OCI-LY7 (cell line): ENCODE data around the gene DOK4. TPM values are rescaled to one million over a fixed set of nuclear protein-coding genes. Genes with fewer than 3 reads are reported as not detected.
A peak's percentile ranks its signal among the peaks of the same experiment; 100 is the strongest.

ENCODE experiments used
- BruUV-seq: library from RNA; stranded (reverse); fragments of 400-500 nt; replicated peaks from 2 replicates; lab custom pipeline; 2021; lab: Mats Ljungman, UMichigan
- CTCF ChIA-PET: fragments of 300-600 bp; sonication (Branson Sonifier 250); formaldehyde crosslinking; loops from one replicate; lab custom pipeline; 2022; ENCODE audit warnings: antibody characterized with exemption; ENCODE audit not compliant: unreplicated experiment; lab: Charles Lee
- POLR2A ChIA-PET: fragments of 300-600 bp; sonication (Branson Sonifier 250); formaldehyde crosslinking; loops from one replicate; lab custom pipeline; 2022; ENCODE audit warnings: antibody characterized with exemption; lab: Charles Lee
- DNase-seq: peaks from one replicate; pipeline ENCODE4 v3.0.0-alpha.2; 2015; ENCODE audit warnings: low spot score
- H2AFZ ChIP-seq: fragments of 200-600 bp; sonication (generic), shearing (Covaris generic); 2 replicates; pipeline ENCODE4 v1.6.1; 2014; ENCODE audit warnings: mild to moderate bottlenecking, antibody characterized with exemption, low read length, moderate library complexity
- H3K27ac ChIP-seq: fragments of 200-600 bp; sonication (generic); 2 replicates; pipeline ENCODE4 v1.5.1; 2014; ENCODE audit warnings: mixed run types, low read depth, mild to moderate bottlenecking, moderate library complexity, low read length, inconsistent platforms; ENCODE audit not compliant: poor library complexity, severe bottlenecking
- H3K36me3 ChIP-seq: fragments of 200-600 bp; sonication (generic); 2 replicates; pipeline ENCODE4 v1.6.1; 2014; ENCODE audit warnings: mild to moderate bottlenecking, antibody characterized with exemption, low read length, moderate library complexity, mixed read lengths; ENCODE audit not compliant: insufficient read depth
- H3K4me1 ChIP-seq: fragments of 200-600 bp; sonication (generic); 2 replicates; pipeline ENCODE4 v1.5.1; 2014; ENCODE audit warnings: mild to moderate bottlenecking, low read length; ENCODE audit not compliant: insufficient read depth, poor library complexity, severe bottlenecking
- H3K4me2 ChIP-seq: fragments of 200-600 bp; sonication (generic); 2 replicates; pipeline ENCODE4 v1.6.1; 2014; ENCODE audit warnings: mild to moderate bottlenecking, low read length
- H3K4me3 ChIP-seq: fragments of 200-600 bp; sonication (generic); 2 replicates; pipeline ENCODE4 v1.5.1; 2014; ENCODE audit warnings: mild to moderate bottlenecking, low read depth, low read length; ENCODE audit not compliant: poor library complexity, severe bottlenecking
- H3K79me2 ChIP-seq: fragments of 200-600 bp; sonication (generic); 2 replicates; pipeline ENCODE4 v1.6.1; 2016; ENCODE audit warnings: low read depth, mild to moderate bottlenecking, low read length, moderate library complexity, mixed read lengths; ENCODE audit not compliant: insufficient read depth
- H3K9me2 ChIP-seq: fragments of 200-600 bp; sonication (generic); 2 replicates; pipeline ENCODE4 v1.6.1; 2016; ENCODE audit warnings: mild to moderate bottlenecking, low read length, mixed read lengths; ENCODE audit not compliant: insufficient read depth
- H3K9me3 ChIP-seq: fragments of 200-600 bp; sonication (generic); 2 replicates; pipeline ENCODE4 v1.6.1; 2014; ENCODE audit warnings: mild to moderate bottlenecking, mixed run types, low read length, mixed read lengths
- H4K20me1 ChIP-seq: fragments of 200-600 bp; sonication (generic); 2 replicates; pipeline ENCODE4 v1.6.1; 2014; ENCODE audit warnings: mild to moderate bottlenecking, antibody characterized with exemption, low read length, moderate library complexity, mixed read lengths; ENCODE audit not compliant: insufficient read depth
- CTCF ChIP-seq: fragments of 200-600 bp; sonication (generic); conservative IDR thresholded peaks from 2 replicates; pipeline ENCODE4 v1.5.1; 2014; ENCODE audit warnings: mild to moderate bottlenecking, antibody characterized with exemption, low read length, moderate library complexity, mixed read lengths
- EZH2phosphoT487 ChIP-seq: fragments of 200-600 bp; sonication (generic); IDR thresholded peaks from 2 replicates; pipeline ENCODE4 v1.6.1; 2018; ENCODE audit warnings: low read depth, borderline replicate concordance, mild to moderate bottlenecking, mixed run types, antibody characterized with exemption, low read length, moderate library complexity, mixed read lengths
- intact Hi-C: fragments of 100-400 bp; cut with micrococcal nuclease; formaldehyde crosslinking; loops from one replicate; pipeline ENCODE4 v1.10.0; 2022; ENCODE audit not compliant: unreplicated experiment
- total RNA-seq, 2 experiments: library from RNA; depleted of rRNA in 1 of 2; stranded (reverse); fragments of >200 nt in 1 of 2; shearing (Covaris generic) in 1 of 2; gene quantifications; 2 replicates each; pipeline ENCODE4 v1.2.3, GENCODE V29; 2014 to 2022

Gene DOK4
- total RNA-seq, 2 experiments from 2014 or later, result 0.09 to 1.0 TPM

DNA sequence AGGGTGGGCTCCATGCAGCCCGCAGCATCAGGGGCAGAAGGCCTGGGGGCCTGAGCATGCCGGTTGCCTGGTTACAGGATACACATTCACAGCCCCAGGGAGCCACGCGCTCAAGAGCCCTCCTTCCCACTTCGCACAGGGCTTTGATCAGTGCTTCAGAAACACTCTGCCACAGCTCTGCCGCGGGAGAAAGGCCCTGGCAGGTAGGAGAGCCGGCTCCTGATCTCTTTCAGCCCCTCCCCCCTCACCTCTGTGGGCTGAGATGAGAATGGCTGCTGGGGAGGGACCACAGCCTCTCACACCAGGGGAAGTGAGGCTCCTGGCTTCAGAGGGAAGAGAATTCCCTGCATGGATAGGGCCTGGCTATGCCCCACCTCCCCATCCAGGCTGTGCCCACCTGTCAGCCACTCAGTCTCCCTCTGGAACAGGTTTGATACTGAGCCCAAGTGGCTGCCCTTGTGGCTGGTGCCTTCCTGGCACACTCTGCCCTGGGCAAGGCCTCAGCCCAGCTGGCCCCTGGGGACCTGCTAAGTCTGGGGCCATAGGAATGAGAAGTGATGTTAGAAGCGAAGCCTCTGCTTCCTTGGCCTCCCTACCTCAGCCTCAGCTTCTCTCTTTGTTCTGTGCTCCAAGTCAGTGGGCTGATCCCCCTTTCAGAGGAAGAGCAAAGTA, 8.6 kb downstream of the DOK4 start:
- Histone ChIP-seq H3K4me2 (no peak overlapping the region), H2AFZ (no peak overlapping the region), H3K9me3 (no peaks in the 10 kb centered on the region), H3K36me3 (peaks cover 1% of the 10 kb centered on the region; the same call in 1 of the 2 replicates), H3K9me2 (no peaks in the 10 kb centered on the region), H4K20me1 (no peaks in the 10 kb centered on the region), H3K4me3 (no peak overlapping the region), H3K27ac (no peak overlapping the region), H3K79me2 (no peaks in the 10 kb centered on the region), H3K4me1 (peaks cover 24% of the 10 kb centered on the region)
- BruUV-seq, result no TSS peak
- no peak for TF ChIP-seq EZH2phosphoT487
- no peak for TF ChIP-seq CTCF
- ChIA-PET POLR2A (no interaction called here), CTCF (interaction anchor here (0.6 kb wide), 1 partner anchor 128 kb away, joined by 5 read pairs; no protein-coding TSS in a partner anchor)
- no peak for DNase-seq
- intact Hi-C loops, result loop anchor here (5.0 kb wide), 1 partner anchor 40 kb away; no protein-coding TSS in a partner anchor

GRCh38 chr16:57476546-57477410, 9.5 kb downstream of the DOK4 start:
- POLR2A ChIA-PET, result no interaction called here
- intact Hi-C loops, result loop anchor here (5.0 kb wide), 1 partner anchor 41 kb away; no protein-coding TSS in a partner anchor
- CTCF ChIA-PET, result interaction anchor here (0.6 kb wide), 2 partner anchors 19 to 127 kb away, joined by 3 to 5 read pairs; no protein-coding TSS in a partner anchor
- H3K4me3 ChIP-seq, result no peak overlapping the region
- no peaks in the 10 kb centered on the region for H4K20me1 ChIP-seq
- H3K27ac ChIP-seq, result no peak overlapping the region
- H3K4me1 ChIP-seq, result peaks cover 31% of the 10 kb centered on the region
- no peak overlapping the region for H2AFZ ChIP-seq
- H3K79me2 ChIP-seq, result no peaks in the 10 kb centered on the region
- no TSS peak for BruUV-seq
- H3K36me3 ChIP-seq, result peaks cover 10% of the 10 kb centered on the region; the same call in 1 of the 2 replicates
- no peak for DNase-seq
- H3K9me2 ChIP-seq, result no peaks in the 10 kb centered on the region
- H3K4me2 ChIP-seq, result peak overlapping the region; percentile 36; the same call in 1 of the 2 replicates
- TF ChIP-seq EZH2phosphoT487 (no peak), CTCF (no peak)
- H3K9me3 ChIP-seq, result no peaks in the 10 kb centered on the region
